CD8-positive, alpha-beta memory T cell (primary cell): ENCODE measurements around the gene IRGC. TPM values are rescaled to one million over a fixed set of nuclear protein-coding genes. Genes with fewer than 3 reads are reported as not detected.

ENCODE experiments used
- polyA plus RNA-seq: library from polyadenylated mRNA; unstranded; fragments of 300-500 nt; fragmentation: Illumina TruSeq; gene quantifications from one replicate; pipeline ENCODE4 v1.2.3, GENCODE V29; 2021
- total RNA-seq, 2 experiments: library from RNA; stranded (reverse); gene quantifications; one replicate each; pipeline ENCODE4 v1.2.3, GENCODE V29; 2021

Gene IRGC
- total and polyA plus RNA-seq, 3 experiments from 2014 or later: not detected

Other genes with a start within 250 kb of the IRGC start
- 10 to 100 TPM; 13.5 to 15.4 TPM for gene PHLDB3, start 211.3 kb upstream of the IRGC start, total RNA-seq
- 8.1 TPM for gene PHLDB3, start 211.3 kb upstream of the IRGC start, polyA plus RNA-seq
- gene ETHE1, start 188.9 kb upstream of the IRGC start, total RNA-seq: 10 to 100 TPM; 34.4 to 42.3 TPM
- 77.0 TPM for gene ETHE1, start 188.9 kb upstream of the IRGC start, polyA plus RNA-seq
- gene ZNF575, start 182.9 kb upstream of the IRGC start, total RNA-seq: 1 to 10 TPM; 2.1 to 2.3 TPM
- 2.6 TPM for gene ZNF575, start 182.9 kb upstream of the IRGC start, polyA plus RNA-seq
- gene XRCC1, start 140.5 kb upstream of the IRGC start, total RNA-seq: 10 to 100 TPM; 37.0 to 37.2 TPM
- gene XRCC1, start 140.5 kb upstream of the IRGC start, polyA plus RNA-seq: 31.4 TPM
- 10 to 100 TPM in 1 of 2 experiments, 1 to 10 TPM in 1; 9.9 to 13.8 TPM for gene PINLYP, start 140.3 kb upstream of the IRGC start, total RNA-seq
- 1.3 TPM for gene PINLYP, start 140.3 kb upstream of the IRGC start, polyA plus RNA-seq
- 10 to 100 TPM; 25.4 to 30.2 TPM for gene IRGQ, start 119.9 kb upstream of the IRGC start, total RNA-seq
- 2.2 TPM for gene IRGQ, start 119.9 kb upstream of the IRGC start, polyA plus RNA-seq
- gene ZNF576, start 119.5 kb upstream of the IRGC start, total RNA-seq: 10 to 100 TPM; 19.5 to 20.9 TPM
- 9.3 TPM for gene ZNF576, start 119.5 kb upstream of the IRGC start, polyA plus RNA-seq
- gene SRRM5, start 104.0 kb upstream of the IRGC start, total RNA-seq: under 1 TPM; 0.24 to 0.58 TPM
- gene SRRM5, start 104.0 kb upstream of the IRGC start, polyA plus RNA-seq: 0.26 TPM
- gene ZNF428, start 96.4 kb upstream of the IRGC start, total RNA-seq: 10 to 100 TPM; 23.6 to 23.8 TPM
- gene ZNF428, start 96.4 kb upstream of the IRGC start, polyA plus RNA-seq: 22.0 TPM
- gene CADM4, start 76.2 kb upstream of the IRGC start, total RNA-seq: under 1 TPM; 0.24 to 0.57 TPM
- not detected for gene CADM4, start 76.2 kb upstream of the IRGC start, polyA plus RNA-seq
- 1 to 10 TPM; 2.7 to 5.0 TPM for gene PLAUR, start 45.9 kb upstream of the IRGC start, total RNA-seq
- gene PLAUR, start 45.9 kb upstream of the IRGC start, polyA plus RNA-seq: 3.8 TPM
- gene SMG9, start 38.9 kb downstream of the IRGC start, total RNA-seq: 10 to 100 TPM; 85.8 to 91.3 TPM
- gene SMG9, start 38.9 kb downstream of the IRGC start, polyA plus RNA-seq: 11.0 TPM
- 10 to 100 TPM; 93.8 to 97.6 TPM for gene KCNN4, start 64.9 kb downstream of the IRGC start, total RNA-seq
- 8.3 TPM for gene KCNN4, start 64.9 kb downstream of the IRGC start, polyA plus RNA-seq
- gene LYPD5, start 86.4 kb downstream of the IRGC start, total RNA-seq: under 1 TPM; 0.68 to 0.80 TPM
- not detected for gene LYPD5, start 86.4 kb downstream of the IRGC start, polyA plus RNA-seq
- 1 to 10 TPM; 5.8 to 6.3 TPM for gene ZNF283, start 111.2 kb downstream of the IRGC start, total RNA-seq
- gene ZNF283, start 111.2 kb downstream of the IRGC start, polyA plus RNA-seq: 2.7 TPM
- gene ZNF404, start 167.9 kb downstream of the IRGC start, total RNA-seq: 1 to 10 TPM in 1 of 2 experiments, under 1 TPM in 1; 0.83 to 1.4 TPM
- 3.5 TPM for gene ZNF404, start 167.9 kb downstream of the IRGC start, polyA plus RNA-seq
- 10 to 100 TPM; 10.0 to 11.7 TPM for gene ZNF45, start 219.2 kb downstream of the IRGC start, total RNA-seq
- gene ZNF45, start 219.2 kb downstream of the IRGC start, polyA plus RNA-seq: 15.0 TPM
- gene ZNF221, start 235.2 kb downstream of the IRGC start, total RNA-seq: 1 to 10 TPM; 1.7 to 1.8 TPM
- 3.3 TPM for gene ZNF221, start 235.2 kb downstream of the IRGC start, polyA plus RNA-seq